Right lobe of liver (tissue), 4 donors: ENCODE data around the gene UNC79.

ENCODE experiments used
- CTCF ChIP-seq, 4 donors: fragments of 200-600 bp in 3 of 4; fragments of 450-650 bp in 1 of 4; IDR thresholded peaks; one replicate each; pipeline versions ENCODE4 v1.5.1 to v1.8.0; 2016 to 2022; ENCODE audit warnings: antibody characterized with exemption in 4 of 4, mild to moderate bottlenecking in 2 of 4
- POLR2A ChIP-seq: fragments of 450-650 bp; IDR thresholded peaks from one replicate; pipeline ENCODE4 v1.6.1; 2017; ENCODE audit warnings: antibody characterized with exemption, mild to moderate bottlenecking
- donor health status: DM: no; HTN: no; CAD: no.
- donor health status: DM: no; HTN: no; CAD: no.
- donor health status: DM: no; HTN: yes; CAD: no.

GRCh38 chr14:93744176-93744575 is 313.4 kb downstream of the UNC79 start:
- TF ChIP-seq CTCF (IDR thresholded peaks at IDR 0.05) (no peak), POLR2A (no peak)
